Right forelimb (tissue), 1 donor: ENCODE data around the gene REEP2.

Experiments
- DNase-seq: peaks from one replicate; pipeline ENCODE4 v3.0.0-alpha.2; 2018

The REEP2 gene

GRCh38 chr5:138448481-138449398 is 9.9 kb downstream of the REEP2 start:
- no peak for DNase-seq

GRCh38 chr5:138449501-138450239 is 10.8 kb downstream of the REEP2 start:
- DNase-seq: peak; percentile 92

GRCh38 chr5:138450971-138451370 is 12.1 kb downstream of the REEP2 start:
- DNase-seq: no peak

DNA sequence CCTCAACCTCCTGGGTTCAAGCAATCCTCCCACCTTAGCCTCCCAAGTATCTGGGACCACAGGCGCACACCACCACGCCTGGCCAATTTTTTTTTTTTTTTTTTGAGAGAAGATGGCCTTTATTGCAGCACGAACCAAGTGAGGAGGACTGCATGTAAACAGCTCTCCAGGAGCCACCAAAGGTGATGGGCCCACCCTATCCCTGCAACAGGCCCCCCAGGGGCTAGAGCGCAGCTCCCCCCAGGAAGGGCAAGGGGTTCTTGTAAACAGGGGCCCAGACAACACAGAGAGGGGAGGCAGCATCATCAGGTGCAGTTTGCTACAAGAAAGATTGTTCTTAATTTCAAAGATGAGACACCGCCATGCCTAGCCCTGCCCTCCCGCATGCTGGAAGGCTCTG is 13.9 kb downstream of the REEP2 start:
- no peak for DNase-seq

- no peak for DNase-seq
Observed at GRCh38 chr5:138453590-138453989, 14.7 kb downstream of the REEP2 start.

DNA sequence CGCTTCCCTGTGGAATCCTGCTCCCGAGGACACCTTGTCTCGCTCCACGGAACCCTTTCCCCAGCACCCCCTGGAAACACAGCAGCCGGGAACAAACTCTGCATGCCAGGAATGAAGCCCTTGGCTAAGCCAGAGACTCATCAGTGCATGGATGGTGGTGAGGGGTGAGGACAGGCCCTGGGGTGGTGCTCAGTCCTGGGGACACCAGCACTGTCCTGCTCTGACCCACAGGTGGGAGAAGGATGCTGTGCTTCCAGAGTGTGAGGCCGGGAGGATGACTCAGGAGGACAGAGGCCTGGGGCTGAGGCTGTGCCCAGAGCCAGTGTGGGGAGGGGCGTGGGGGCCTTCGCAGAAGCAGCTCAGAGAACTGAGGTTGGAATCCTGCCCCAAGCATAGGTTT is 15.3 kb downstream of the REEP2 start:
- DNase-seq: no peak

- DNase-seq: no peak
Observed at GRCh38 chr5:138455232-138455930, 16.5 kb downstream of the REEP2 start.

- DNase-seq: no peak
Observed at GRCh38 chr5:138457531-138458275, 18.8 kb downstream of the REEP2 start.

DNA sequence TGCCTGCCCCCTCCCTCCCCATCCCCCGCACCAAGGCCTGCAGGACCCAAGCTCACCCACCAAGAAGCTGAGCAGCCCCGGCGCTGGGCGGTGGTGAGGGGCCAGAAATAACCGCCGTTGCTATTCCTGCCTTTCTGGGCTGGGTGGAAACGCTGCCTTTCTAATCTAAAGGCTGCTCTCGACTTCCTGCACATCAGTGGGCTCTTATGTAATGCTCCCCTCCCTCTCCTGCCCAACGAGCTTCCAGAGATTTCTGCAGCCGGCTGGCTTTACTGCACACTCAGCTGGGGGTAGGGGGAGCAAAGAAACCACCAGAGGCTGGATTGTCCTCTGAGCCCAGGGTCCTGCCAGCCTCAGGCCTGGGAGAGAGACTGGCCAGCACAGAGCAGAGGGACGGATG is 19.5 kb downstream of the REEP2 start:
- no peak for DNase-seq

DNA sequence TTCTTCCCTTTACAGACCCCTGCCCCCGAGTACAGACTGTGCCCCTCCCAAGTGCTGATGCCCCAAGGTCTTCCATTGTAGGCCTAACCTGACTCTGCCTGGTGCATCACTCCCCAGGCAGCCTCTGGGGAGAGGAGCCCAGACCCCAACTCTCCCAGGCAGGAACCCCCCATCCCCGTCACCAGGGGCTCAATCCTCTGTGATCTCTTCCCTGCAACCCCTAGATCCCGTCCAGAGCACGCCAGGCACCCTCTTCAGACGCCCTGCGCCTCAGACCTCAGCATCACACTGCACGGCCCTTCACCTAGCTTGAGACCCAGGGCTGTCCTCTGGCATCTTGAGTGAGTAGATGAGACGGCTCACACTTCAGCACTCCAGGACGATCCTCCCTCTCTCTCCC is 20.0 kb downstream of the REEP2 start:
- DNase-seq: no peak

DNA sequence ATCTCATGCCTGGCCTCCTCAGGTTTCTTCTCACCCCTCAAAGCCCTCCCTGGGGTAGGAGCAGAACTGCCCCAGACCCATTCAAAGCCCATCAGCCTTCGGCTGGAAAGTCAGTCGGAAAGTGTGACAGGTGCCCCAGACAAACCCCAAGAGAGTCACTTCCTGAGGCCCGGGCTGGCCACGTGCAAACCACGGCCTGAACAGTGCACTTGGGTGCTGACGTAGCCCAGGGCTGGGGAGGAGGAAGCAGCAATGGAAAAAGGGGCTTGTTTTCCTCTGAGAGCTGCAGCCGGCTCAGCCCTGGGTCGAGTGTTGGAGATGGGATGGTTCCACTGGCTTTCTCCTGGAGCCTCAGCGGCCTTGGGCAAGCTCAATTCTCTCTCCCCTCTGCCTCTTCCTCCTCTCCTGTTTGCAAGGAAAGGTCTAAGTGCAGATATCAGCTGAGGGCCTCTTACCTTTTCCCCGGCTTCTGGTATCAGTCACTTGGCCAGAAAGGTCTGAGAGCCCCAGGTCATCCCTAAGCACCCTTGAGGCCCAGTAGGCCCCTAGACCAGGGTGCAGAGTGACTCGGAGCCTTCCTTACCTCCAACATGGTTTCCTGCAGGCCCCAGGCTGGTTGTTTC is 20.6 kb downstream of the REEP2 start:
- DNase-seq: no peak

- DNase-seq: no peak
Observed at GRCh38 chr5:138460032-138460693, 21.3 kb downstream of the REEP2 start.

DNA sequence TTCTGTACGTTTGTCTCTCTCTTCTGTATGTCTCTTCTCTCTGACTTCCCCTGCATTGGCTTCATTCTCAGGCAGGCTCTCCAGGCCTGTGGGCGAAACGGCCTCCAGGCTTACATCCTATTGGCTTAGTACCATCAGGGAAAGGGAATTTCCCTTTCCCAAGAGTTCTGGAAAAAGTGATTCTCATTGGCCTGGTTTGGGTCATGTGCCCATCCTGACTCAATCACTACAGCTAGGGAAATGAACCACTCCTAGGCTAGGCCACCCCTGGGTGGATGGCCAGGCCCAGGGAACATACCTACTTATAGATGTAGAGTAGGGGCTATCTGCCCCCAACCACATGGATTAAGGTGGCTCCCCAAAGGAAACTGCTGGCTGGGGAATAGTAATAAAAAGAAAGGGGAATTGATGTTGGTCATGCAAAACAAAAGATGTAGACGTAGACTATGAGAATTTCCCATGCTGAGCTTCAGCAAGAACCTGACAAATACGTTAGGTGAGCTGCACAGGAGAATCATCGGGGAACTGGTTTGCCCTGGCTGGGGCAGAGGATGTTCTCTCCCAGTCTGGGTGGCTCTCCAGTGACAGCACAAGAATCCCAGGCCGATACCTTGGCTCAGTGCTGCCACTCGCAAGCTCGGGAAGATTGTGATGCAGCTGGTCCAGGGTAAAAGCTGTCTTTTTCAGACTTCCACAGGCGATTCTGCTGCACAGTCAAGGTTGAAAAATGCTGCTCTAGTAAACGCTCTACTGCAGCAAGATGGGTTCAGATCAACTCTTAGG is 22.7 kb downstream of the REEP2 start:
- DNase-seq: no peak

DNA sequence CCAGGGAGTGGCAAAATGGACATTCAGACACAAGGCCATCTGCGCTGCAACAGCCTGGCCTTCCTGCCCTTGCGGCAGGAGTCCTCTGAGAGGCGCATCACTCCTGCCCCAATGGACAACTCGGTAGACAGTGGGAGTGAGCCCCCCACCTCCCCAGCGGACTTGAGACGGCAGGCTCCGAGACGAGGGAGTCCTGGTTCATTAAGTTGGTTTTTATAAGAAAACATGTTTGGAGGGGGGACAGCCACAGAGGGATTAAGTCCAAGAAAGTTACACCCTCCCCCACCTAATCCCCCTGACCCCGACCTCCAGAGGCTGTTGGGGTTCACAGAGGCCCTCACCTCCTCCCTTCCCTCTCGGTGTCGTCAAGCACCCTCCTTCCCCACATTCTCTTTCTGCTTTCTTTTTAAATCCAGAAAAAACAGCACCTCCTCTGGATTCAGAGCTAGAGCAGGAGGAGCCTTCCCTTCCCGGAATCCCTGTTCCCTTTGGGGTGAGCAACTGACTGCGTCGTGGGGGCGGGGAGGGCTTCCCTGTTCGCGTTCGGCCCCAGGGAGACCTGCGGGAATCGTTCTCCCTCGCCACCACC is 24.7 kb downstream of the REEP2 start:
- no peak for DNase-seq

DNA sequence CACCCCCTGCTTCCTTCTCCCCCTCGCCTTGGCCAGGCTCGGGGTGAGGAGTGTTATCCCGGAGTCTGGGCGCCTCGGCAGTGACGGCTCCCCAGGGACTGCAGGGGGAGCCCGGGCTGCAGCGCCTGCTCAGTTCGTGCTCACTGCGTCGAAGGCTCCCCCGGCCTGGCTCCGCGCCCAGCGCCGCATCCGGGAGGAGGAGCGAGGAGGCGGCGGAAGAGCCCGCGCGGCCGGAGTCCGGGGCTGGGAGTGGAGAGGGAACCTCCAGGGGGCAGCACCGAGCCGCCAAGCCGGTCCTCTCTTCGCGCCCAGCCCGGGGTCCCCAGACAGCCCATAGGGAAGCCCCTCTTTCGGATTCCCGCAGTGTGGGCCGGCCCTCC is 25.1 kb downstream of the REEP2 start:
- peak; percentile 99 for DNase-seq

DNA sequence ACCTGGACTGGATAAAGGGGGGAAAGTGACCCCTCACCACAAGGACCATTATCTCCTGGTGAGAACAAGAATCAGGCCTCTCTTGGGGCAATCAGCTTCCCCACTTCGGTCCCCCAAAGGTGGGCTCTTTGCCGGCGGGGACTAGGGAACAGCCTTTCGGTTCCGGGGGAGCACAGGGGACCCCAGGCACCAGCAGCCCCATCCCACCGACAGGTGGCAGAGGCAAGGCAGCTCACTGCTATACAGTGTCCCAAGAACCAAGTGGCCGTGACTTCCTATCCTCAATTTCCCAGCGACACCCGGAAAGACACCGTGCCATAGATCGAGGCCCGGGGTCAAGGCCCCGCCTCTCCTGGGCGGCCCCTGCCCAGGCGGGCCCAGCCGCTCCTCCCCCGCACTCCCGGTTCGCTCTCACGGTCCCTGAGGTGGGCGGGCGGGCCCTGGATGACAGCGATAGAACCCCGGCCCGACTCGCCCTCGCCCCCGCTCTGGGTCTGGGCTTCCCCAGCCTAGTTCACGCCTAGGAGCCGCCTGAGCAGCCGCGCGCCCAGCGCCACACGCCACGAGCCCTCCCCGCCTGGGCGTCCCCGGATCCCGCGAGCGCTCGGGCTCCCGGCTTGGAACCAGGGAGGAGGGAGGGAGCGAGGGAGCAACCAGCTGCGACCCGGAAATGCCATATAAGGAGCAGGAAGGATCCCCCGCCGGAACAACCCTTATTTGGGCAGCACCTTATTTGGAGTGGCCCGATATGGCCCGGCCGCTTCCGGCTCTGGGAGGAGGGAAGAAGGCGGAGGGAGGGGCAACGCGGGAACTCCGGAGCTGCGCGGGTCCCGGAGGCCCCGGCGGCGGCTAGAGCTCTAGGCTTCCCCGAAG is 25.8 kb downstream of the REEP2 start:
- peak; percentile 98 for DNase-seq

DNA sequence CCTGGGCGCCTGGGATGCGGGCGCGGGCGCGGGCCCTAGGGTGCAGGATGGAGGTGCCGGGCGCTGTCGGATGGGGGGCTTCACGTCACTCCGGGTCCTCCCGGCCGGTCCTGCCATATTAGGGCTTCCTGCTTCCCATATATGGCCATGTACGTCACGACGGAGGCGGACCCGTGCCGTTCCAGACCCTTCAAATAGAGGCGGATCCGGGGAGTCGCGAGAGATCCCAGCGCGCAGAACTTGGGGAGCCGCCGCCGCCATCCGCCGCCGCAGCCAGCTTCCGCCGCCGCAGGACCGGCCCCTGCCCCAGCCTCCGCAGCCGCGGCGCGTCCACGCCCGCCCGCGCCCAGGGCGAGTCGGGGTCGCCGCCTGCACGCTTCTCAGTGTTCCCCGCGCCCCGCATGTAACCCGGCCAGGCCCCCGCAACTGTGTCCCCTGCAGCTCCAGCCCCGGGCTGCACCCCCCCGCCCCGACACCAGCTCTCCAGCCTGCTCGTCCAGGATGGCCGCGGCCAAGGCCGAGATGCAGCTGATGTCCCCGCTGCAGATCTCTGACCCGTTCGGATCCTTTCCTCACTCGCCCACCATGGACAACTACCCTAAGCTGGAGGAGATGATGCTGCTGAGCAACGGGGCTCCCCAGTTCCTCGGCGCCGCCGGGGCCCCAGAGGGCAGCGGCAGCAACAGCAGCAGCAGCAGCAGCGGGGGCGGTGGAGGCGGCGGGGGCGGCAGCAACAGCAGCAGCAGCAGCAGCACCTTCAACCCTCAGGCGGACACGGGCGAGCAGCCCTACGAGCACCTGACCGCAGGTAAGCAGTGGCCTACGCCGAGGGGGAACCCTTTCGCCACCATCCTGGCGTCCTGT is 26.6 kb downstream of the REEP2 start, which contains the start of gene EGR1:
EGR1 (plus strand) TSS at position 219 of the 864 bp plus-strand sequence; CDS start at position 502, 283 bp downstream.
- peak; percentile 98 for DNase-seq
